Embryonic facial prominence (tissue), 1 donor: ENCODE data around the gene ITGA6.

Experiments
- DNase-seq: peaks from one replicate; pipeline ENCODE4 v3.0.0-alpha.2; 2016; ENCODE audit errors: extremely low spot score

Gene ITGA6

DNA sequence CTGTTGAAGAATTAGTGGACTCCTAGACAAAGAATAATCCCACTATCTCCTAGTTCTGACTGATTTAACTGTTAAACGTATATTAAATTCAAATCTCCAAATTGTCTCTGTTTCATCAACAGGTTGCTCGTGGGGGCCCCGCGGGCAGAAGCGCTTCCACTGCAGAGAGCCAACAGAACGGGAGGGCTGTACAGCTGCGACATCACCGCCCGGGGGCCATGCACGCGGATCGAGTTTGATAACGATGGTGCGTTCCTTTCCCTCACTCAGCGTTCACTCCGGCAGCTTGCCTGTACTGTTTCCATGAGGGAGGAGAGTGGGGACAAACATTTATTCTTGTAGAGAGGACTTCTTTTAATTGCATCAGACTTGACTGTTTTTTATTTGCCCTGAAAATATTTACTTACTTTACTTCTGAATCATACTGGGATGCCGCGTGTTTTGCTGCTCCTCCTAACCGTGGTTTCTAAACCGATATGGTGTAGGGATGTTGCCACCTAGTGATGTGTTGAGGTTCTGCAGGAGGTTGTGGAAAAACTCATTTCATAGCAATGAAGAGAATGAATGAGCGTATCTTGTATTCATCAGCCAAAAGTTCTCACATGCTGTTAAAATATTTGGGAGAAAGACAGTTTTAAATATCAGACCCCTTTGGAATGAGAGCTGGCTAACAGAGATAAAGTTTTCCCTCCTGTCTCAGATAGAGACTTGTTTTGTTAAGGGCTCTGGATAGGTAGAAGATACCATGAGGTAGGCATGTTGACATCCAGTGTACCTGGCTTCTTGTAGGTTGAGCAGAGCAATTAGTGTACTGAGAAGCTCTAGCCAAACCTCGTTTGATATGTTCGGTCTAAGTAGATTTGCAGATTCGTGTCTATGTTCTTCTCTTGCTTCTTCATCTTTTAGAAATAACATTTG lies 38.3 kb downstream of the ITGA6 start:
- DNase-seq, result peak; percentile 72

GRCh38 chr2:172467382-172467781 lies 40.0 kb downstream of the ITGA6 start:
- no peak for DNase-seq

GRCh38 chr2:172470958-172471922 lies 43.9 kb downstream of the ITGA6 start:
- no peak for DNase-seq

GRCh38 chr2:172472446-172473033 lies 45.2 kb downstream of the ITGA6 start:
- no peak for DNase-seq

- DNase-seq, result no peak
These were observed 45.8 kb downstream of the ITGA6 start for GRCh38 chr2:172473167-172473566.

GRCh38 chr2:172478353-172478752 lies 51.0 kb downstream of the ITGA6 start:
- no peak for DNase-seq

DNA sequence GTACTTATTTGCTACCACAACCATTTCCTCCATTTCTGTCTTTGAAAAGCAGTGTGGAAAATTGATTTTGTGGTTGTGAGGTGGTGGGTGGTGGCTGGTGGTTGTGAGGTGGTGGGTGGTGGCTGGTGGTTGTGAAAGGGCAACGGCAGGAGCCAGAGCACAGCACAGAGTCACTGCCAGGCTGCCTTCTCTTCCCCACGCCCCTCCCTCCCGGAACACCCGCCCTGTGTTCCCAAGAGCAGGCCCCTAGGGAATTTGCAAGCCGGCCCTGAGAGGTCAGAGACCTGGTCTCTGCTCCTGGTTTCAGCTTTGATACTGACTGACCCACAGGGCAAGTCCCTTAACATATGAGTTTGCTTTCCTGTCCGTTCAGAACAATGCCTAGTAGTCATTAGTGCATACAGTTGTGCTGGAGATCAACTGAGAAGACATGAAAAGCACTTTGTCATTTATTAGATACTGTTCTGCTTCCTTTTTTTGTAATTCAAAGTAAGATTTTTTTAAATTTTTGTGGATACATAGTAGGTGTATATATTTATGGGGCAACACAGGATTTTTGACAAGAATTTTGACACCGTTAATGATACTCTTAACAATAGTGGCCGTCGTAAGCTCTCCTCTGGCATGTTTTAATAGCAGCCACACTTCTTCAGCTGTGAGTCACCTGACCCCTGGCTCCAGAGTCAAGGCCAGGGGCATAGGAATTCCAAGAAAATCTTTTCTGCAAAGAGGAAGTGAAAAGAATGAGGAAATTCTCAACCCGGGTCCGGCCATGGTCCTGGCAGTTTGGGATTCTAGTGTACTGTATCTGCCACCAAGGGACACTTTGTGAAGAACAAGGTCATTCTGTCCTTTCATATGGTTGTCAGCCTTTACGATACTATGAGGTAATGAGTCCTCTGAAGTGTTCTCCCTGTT lies 53.2 kb downstream of the ITGA6 start:
- no peak for DNase-seq

- DNase-seq, result no peak
These were observed 54.3 kb downstream of the ITGA6 start for GRCh38 chr2:172481507-172482262.

DNA sequence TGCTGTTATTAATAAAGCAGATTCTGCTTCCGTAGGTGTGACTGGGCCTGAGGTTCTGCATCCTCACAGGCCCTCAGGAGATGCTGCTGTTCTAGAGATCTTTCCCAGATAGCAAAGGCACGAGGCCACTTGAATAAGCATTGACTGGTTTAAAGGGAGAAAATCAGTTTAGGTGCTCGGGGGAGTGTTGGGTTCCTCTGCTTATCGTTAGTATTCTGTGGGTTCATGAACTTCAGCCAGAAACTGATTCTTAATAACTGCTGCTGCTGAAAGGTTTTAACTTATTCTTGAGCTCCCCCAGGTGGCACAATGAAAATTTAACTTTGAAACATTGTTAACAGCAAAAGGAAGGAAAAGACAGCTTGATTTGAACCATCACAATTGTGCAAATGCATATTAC lies 56.9 kb downstream of the ITGA6 start:
- no peak for DNase-seq

- no peak for DNase-seq
These were observed 57.3 kb downstream of the ITGA6 start for GRCh38 chr2:172484706-172485105.

DNA sequence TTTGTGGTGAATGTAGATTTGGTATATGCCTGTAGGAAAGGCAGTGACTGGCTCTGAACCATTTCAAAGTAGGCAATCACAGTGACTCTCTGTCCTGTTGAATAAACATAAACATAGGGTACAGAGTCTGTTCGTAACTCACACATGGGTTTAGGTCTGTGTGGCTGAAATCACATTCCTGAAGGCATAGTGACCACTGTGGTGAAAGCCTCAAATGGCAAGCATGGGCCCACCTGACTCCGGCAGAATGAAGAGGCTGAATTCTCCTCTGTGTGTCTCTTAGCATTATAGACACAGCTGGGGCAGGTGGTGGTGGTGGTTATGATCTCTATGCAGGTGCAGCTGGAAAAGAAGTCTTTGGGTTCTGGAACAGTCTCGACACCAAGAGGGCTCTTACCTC lies 61.2 kb downstream of the ITGA6 start:
- no peak for DNase-seq

GRCh38 chr2:172489681-172490080 lies 62.3 kb downstream of the ITGA6 start:
- DNase-seq, result no peak

GRCh38 chr2:172496160-172496608 lies 68.8 kb downstream of the ITGA6 start:
- DNase-seq, result no peak

- no peak for DNase-seq
These were observed 79.8 kb downstream of the ITGA6 start for GRCh38 chr2:172507199-172507598.

GRCh38 chr2:172510088-172510487 lies 82.7 kb downstream of the ITGA6 start:
- no peak for DNase-seq

DNA sequence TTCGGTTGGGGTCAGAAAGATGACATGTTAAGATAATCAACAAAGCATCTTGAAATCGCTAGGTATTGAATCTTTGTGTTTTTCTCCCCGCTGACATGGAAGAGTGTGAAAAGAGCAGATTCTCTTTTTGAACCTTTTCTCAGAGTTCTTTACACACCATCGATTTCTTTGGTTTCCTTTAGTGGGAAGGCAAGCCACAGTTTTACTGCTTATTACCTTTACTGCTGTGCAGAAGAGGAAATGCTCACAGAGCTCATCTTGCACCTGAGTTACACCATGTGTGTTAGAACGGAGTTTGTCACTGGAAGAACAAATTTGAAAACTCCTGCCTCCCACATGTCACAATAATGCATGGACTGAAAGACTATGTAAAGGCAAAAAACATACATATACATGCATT lies 83.2 kb downstream of the ITGA6 start:
- no peak for DNase-seq

- DNase-seq, result no peak
These were observed 85.6 kb downstream of the ITGA6 start for GRCh38 chr2:172512810-172513523.

DNA sequence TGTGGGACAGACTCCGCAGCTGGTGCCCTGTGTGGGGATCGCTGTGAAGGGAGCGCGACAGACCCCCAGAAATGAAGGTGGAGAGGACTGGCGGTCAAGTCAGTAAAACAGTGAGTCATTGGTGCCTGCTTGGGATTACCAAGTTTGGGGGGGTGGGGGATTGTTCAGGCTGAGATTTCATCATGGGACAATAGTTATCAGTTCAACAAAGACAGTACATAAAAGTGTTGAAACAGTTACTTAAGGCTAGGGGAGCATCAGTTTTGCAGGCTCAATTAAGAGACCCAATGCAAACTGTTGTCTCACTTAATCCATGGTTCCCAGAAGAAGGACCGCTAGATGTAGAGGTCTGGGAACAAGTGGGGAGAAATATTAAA lies 86.1 kb downstream of the ITGA6 start:
- no peak for DNase-seq

- no peak for DNase-seq
These were observed 86.7 kb downstream of the ITGA6 start for GRCh38 chr2:172513935-172514586.
